ENCODE measurements around the gene LRPPRC.

Gene LRPPRC

GRCh38 chr2:44005846-44006245 lies 10.1 kb upstream of the LRPPRC start:
- DNase-seq: no peak
- no peaks in the 10 kb centered on the region for H3K9me3 ChIP-seq
- H3K4me3 ChIP-seq (ENCODE audit: low read depth, low read length): no peak overlapping the region
- no peaks in the 10 kb centered on the region; the same call in 1 of the 2 replicates for H3K27me3 ChIP-seq
- no peaks in the 10 kb centered on the region for H3K36me3 ChIP-seq
- no peak for TF ChIP-seq CTCF (IDR thresholded peaks at IDR 0.05; ENCODE audit: low read depth, low read length)
- H3K4me1 ChIP-seq: no peaks in the 10 kb centered on the region

- Histone ChIP-seq H3K36me3 (no peaks in the 10 kb centered on the region), H3K9me3 (no peaks in the 10 kb centered on the region), H3K4me1 (no peaks in the 10 kb centered on the region), H3K27me3 (no peaks in the 10 kb centered on the region; the same call in 1 of the 2 replicates), H3K4me3 (ENCODE audit: low read depth, low read length) (no peak overlapping the region)
- DNase-seq: no peak
- no peak for TF ChIP-seq CTCF (IDR thresholded peaks at IDR 0.05; ENCODE audit: low read depth, low read length)
These were observed 9.2 kb upstream of the LRPPRC start for GRCh38 chr2:44004735-44005602.

GRCh38 chr2:44001716-44002115 lies 5.9 kb upstream of the LRPPRC start:
- no peaks in the 10 kb centered on the region for H3K9me3 ChIP-seq
- no peak for TF ChIP-seq CTCF (IDR thresholded peaks at IDR 0.05; ENCODE audit: low read depth, low read length)
- no peaks in the 10 kb centered on the region; the same call in 1 of the 2 replicates for H3K27me3 ChIP-seq
- no peaks in the 10 kb centered on the region for H3K36me3 ChIP-seq
- no peaks in the 10 kb centered on the region for H3K4me1 ChIP-seq
- no peak for DNase-seq
- no peak overlapping the region for H3K4me3 ChIP-seq (ENCODE audit: low read depth, low read length)

- DNase-seq: no peak
- Histone ChIP-seq H3K4me1 (peaks cover 5% of the 10 kb centered on the region; the same call in 1 of the 2 replicates), H3K9me3 (no peaks in the 10 kb centered on the region), H3K36me3 (peaks cover 22% of the 10 kb centered on the region), H3K4me3 (ENCODE audit: low read depth, low read length) (no peak overlapping the region), H3K27me3 (no peaks in the 10 kb centered on the region; the same call in 1 of the 2 replicates)
- TF ChIP-seq CTCF (IDR thresholded peaks at IDR 0.05; ENCODE audit: low read depth, low read length): no peak
These were observed 2.5 kb upstream of the LRPPRC start for GRCh38 chr2:43998263-43998662.

- H3K4me3 ChIP-seq (ENCODE audit: low read depth, low read length): no peak overlapping the region
- no peaks in the 10 kb centered on the region for H3K9me3 ChIP-seq
- no peak for TF ChIP-seq CTCF (IDR thresholded peaks at IDR 0.05; ENCODE audit: low read depth, low read length)
- DNase-seq: no peak
- peaks cover 65% of the 10 kb centered on the region for H3K36me3 ChIP-seq
- H3K4me1 ChIP-seq: peaks cover 5% of the 10 kb centered on the region; the same call in 1 of the 2 replicates
- no peaks in the 10 kb centered on the region for H3K27me3 ChIP-seq
These were observed 2.4 kb downstream of the LRPPRC start for GRCh38 chr2:43993437-43993836.

GRCh38 chr2:43989545-43989944 lies 6.2 kb downstream of the LRPPRC start:
- peaks cover 85% of the 10 kb centered on the region for H3K36me3 ChIP-seq

More at GRCh38 chr2:43989545-43989944, 6.2 kb downstream of the LRPPRC start:
- DNase-seq: no peak
- H3K4me1 ChIP-seq: peaks cover 5% of the 10 kb centered on the region; the same call in 1 of the 2 replicates
- no peaks in the 10 kb centered on the region for H3K27me3 ChIP-seq
- no peak for TF ChIP-seq CTCF (IDR thresholded peaks at IDR 0.05; ENCODE audit: low read depth, low read length)
- no peaks in the 10 kb centered on the region for H3K9me3 ChIP-seq
- H3K4me3 ChIP-seq (ENCODE audit: low read depth, low read length): no peak overlapping the region
